Mammary epithelial cell (primary cell): ENCODE measurements around the gene SPAG16.

ENCODE experiments used
- CTCF ChIP-seq, 2 donors: IDR thresholded peaks in 1 of 2; conservative IDR thresholded peaks in 1 of 2; 2 replicates each; pipeline ENCODE4 v1.5.1; 2011 to 2012; ENCODE audit warnings: inconsistent platforms in 2 of 2, low read length in 2 of 2, mild to moderate bottlenecking in 2 of 2, control low read depth in 1 of 2, low read depth in 1 of 2; ENCODE audit not compliant: insufficient read depth in 1 of 2; ENCODE audit errors: extremely low read depth in 1 of 2
- EZH2 ChIP-seq: IDR thresholded peaks from 2 replicates; pipeline ENCODE4 v1.6.1; 2012; ENCODE audit warnings: low read length, inconsistent platforms, borderline replicate concordance

- TF ChIP-seq CTCF (conservative IDR thresholded peaks at IDR 0.05 in 1 of 2, IDR thresholded peaks at IDR 0.05 in 1 of 2; ENCODE audit: extremely low read depth in 1 of 2, insufficient read depth in 1 of 2, low read depth in 1 of 2, low read length in 2 of 2) (no peak), EZH2 (no peak)
Measured at GRCh38 chr2:214220251-214220650, 936.0 kb downstream of the SPAG16 start.
